ENCODE results near the gene DLST.

DNA sequence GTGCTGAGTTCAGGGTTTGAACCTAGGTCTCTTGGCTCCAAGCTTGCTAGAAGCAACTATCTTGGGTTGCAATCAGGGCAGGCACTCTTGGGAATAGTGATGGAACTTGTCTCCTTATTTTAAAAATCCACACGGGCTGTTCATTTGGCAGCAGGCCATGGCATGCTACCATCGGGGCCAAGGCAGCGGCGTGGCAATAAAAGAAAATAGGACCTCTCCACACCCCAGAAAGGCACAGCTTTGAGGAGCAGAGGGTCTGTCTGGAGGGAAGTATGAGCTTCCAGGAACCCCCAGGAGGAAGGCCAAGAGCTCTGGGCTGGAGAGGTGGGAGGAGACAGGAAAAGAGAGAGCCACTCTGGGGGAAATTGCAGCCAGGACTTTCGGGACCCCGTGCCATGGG lies 26.0 kb downstream of the DLST start:
- TF ChIP-seq CTCF (IDR thresholded peaks at IDR 0.05 in 4 of 5, conservative IDR thresholded peaks at IDR 0.05 in 1 of 5): no peak
- TF ChIP-seq POLR2A (IDR thresholded peaks at IDR 0.05): no peak

Measured in gastrocnemius medialis (tissue), 4 donors.